HG02870 (cell line): Measurements from ENCODE around the gene KREMEN1.
"Not testable (repeated sequence)": the region's sequence is repeated elsewhere in the genome, so short reads cannot be mapped to it uniquely, and the experiment has no call there.

ENCODE experiments used
- ATAC-seq: cut with Tn5 transposase; IDR thresholded peaks from one replicate; pipeline ENCODE4 v1.9.1; 2021; ENCODE audit warnings: mild to moderate bottlenecking, moderate library complexity; ENCODE audit not compliant: unreplicated experiment

Gene KREMEN1

GRCh38 chr22:29072979-29073617, at the start of gene KREMEN1:
KREMEN1 (plus strand) TSS chr22:29073035; CDS start chr22:29073131, 96 bp downstream.
- ATAC-seq: no peak

GRCh38 chr22:29023172-29023796, 49.6 kb upstream of the KREMEN1 start:
- no peak for ATAC-seq

- ATAC-seq: no peak
Observed at GRCh38 chr22:29026579-29026978, 46.3 kb upstream of the KREMEN1 start.

GRCh38 chr22:29028468-29028867, 44.4 kb upstream of the KREMEN1 start:
- no peak for ATAC-seq

- no peak for ATAC-seq
Observed at GRCh38 chr22:29029202-29030000, 43.4 kb upstream of the KREMEN1 start.

- ATAC-seq: no peak
Observed at GRCh38 chr22:29030016-29030617, 42.7 kb upstream of the KREMEN1 start.

- no peak for ATAC-seq
Observed at GRCh38 chr22:29030618-29031226, 42.1 kb upstream of the KREMEN1 start.

- no peak for ATAC-seq
Observed at GRCh38 chr22:29031227-29032011, 41.4 kb upstream of the KREMEN1 start.

GRCh38 chr22:29032014-29032475, 40.8 kb upstream of the KREMEN1 start:
- no peak for ATAC-seq

GRCh38 chr22:29032584-29032983, 40.3 kb upstream of the KREMEN1 start:
- ATAC-seq: no peak

GRCh38 chr22:29037340-29037932, 35.4 kb upstream of the KREMEN1 start:
- no peak for ATAC-seq

- no peak for ATAC-seq
Observed at GRCh38 chr22:29039148-29039547, 33.7 kb upstream of the KREMEN1 start.

- not testable (repeated sequence) for ATAC-seq
Observed at GRCh38 chr22:29039684-29040083, 33.2 kb upstream of the KREMEN1 start.

- ATAC-seq: no peak
Observed at GRCh38 chr22:29040385-29041275, 32.2 kb upstream of the KREMEN1 start.

- no peak for ATAC-seq
Observed at GRCh38 chr22:29041408-29041807, 31.4 kb upstream of the KREMEN1 start.

- no peak for ATAC-seq
Observed at GRCh38 chr22:29043906-29044575, 28.8 kb upstream of the KREMEN1 start.

GRCh38 chr22:29044657-29045176, 28.1 kb upstream of the KREMEN1 start:
- ATAC-seq: no peak
